Hepatocyte (in vitro differentiated cells): ENCODE results near the gene ODF4. TPM values are rescaled to one million over a fixed set of nuclear protein-coding genes. Genes with fewer than 3 reads are reported as not detected.

Experiments
- DNase-seq: peaks from one replicate; pipeline ENCODE4 v3.0.0-alpha.2; 2016; ENCODE audit warnings: low spot score
- H2AFZ ChIP-seq: fragments of 200-600 bp; sonication (generic); 2 replicates; pipeline ENCODE4 v1.6.0; 2016; ENCODE audit warnings: antibody characterized with exemption, mild to moderate bottlenecking
- H3K27ac ChIP-seq: fragments of 200-600 bp; sonication (generic); 2 replicates; pipeline ENCODE4 v1.5.1; 2016; ENCODE audit warnings: mild to moderate bottlenecking
- H3K27me3 ChIP-seq: fragments of 200-600 bp; sonication (generic); 2 replicates; pipeline ENCODE4 v1.6.1; 2016
- H3K36me3 ChIP-seq: fragments of 200-600 bp; sonication (generic); replicated peaks from 2 replicates; pipeline ENCODE4 v1.5.1; 2016; ENCODE audit warnings: low read depth; ENCODE audit not compliant: insufficient read depth
- H3K4me1 ChIP-seq: fragments of 200-600 bp; sonication (generic); 2 replicates; pipeline ENCODE4 v1.5.1; 2016; ENCODE audit warnings: mild to moderate bottlenecking, moderate library complexity; ENCODE audit not compliant: insufficient read depth
- H3K4me2 ChIP-seq: fragments of 200-600 bp; sonication (generic); 2 replicates; pipeline ENCODE4 v1.6.0; 2016
- H3K4me3 ChIP-seq: fragments of 200-600 bp; sonication (generic); 2 replicates; pipeline ENCODE4 v1.5.1; 2016; ENCODE audit warnings: mild to moderate bottlenecking
- H3K79me2 ChIP-seq: fragments of 200-600 bp; sonication (generic); 2 replicates; pipeline ENCODE4 v1.6.0; 2017; ENCODE audit warnings: mild to moderate bottlenecking
- H3K9me2 ChIP-seq: fragments of 200-600 bp; sonication (generic); replicated peaks from 2 replicates; pipeline ENCODE4 v1.6.0; 2017; ENCODE audit warnings: mild to moderate bottlenecking; ENCODE audit not compliant: insufficient read depth
- H3K9me3 ChIP-seq: fragments of 200-600 bp; sonication (generic); 2 replicates; pipeline ENCODE4 v1.5.1; 2016; ENCODE audit warnings: low read depth, mild to moderate bottlenecking
- H4K20me1 ChIP-seq: fragments of 200-600 bp; sonication (generic); 2 replicates; pipeline ENCODE4 v1.6.0; 2016; ENCODE audit warnings: mild to moderate bottlenecking; ENCODE audit not compliant: insufficient read depth, poor library complexity, severe bottlenecking
- CTCF ChIP-seq: fragments of 200-600 bp; sonication (generic); IDR thresholded peaks from 2 replicates; pipeline ENCODE4 v1.5.1; 2016; ENCODE audit warnings: antibody characterized with exemption, mild to moderate bottlenecking; ENCODE audit not compliant: poor library complexity
- EZH2 ChIP-seq: fragments of 200-600 bp; sonication (generic); IDR thresholded peaks from 2 replicates; pipeline ENCODE4 v1.6.1; 2016; ENCODE audit warnings: antibody characterized with exemption, mild to moderate bottlenecking, borderline replicate concordance
- EZH2phosphoT487 ChIP-seq: fragments of 200-600 bp; sonication (generic); IDR thresholded peaks from one replicate; pipeline ENCODE4 v1.6.1; 2018; ENCODE audit warnings: antibody characterized with exemption, mild to moderate bottlenecking, low read depth, moderate library complexity; ENCODE audit not compliant: unreplicated experiment, severe bottlenecking
- WGBS: methylation state at CpG from one replicate; pipeline ENCODE4 v1.1.6; 2016; ENCODE audit warnings: low lambda C conversion rate; ENCODE audit errors: missing lambda C conversion rate; 5-methylcytosine and 5-hydroxymethylcytosine counted together
- polyA plus RNA-seq: library from polyadenylated mRNA; unstranded; fragments of >200 nt; fragmentation: Nextera tagmentation; extraction: Ambion mirVana; gene quantifications from 2 replicates; pipeline ENCODE4 v1.2.1, GENCODE V29; 2016
- total RNA-seq: library from RNA; depleted of rRNA; stranded (reverse); fragments of >200 nt; gene quantifications from 2 replicates; pipeline ENCODE4 v1.2.3, GENCODE V29; 2014

The ODF4 gene
- total and polyA plus RNA-seq, 2 experiments from 2014 or later, result not detected

- H3K4me2 ChIP-seq, result peak overlapping the region; percentile 72
Measured at GRCh38 chr17:8315764-8316217, 23.8 kb upstream of the ODF4 start.

DNA sequence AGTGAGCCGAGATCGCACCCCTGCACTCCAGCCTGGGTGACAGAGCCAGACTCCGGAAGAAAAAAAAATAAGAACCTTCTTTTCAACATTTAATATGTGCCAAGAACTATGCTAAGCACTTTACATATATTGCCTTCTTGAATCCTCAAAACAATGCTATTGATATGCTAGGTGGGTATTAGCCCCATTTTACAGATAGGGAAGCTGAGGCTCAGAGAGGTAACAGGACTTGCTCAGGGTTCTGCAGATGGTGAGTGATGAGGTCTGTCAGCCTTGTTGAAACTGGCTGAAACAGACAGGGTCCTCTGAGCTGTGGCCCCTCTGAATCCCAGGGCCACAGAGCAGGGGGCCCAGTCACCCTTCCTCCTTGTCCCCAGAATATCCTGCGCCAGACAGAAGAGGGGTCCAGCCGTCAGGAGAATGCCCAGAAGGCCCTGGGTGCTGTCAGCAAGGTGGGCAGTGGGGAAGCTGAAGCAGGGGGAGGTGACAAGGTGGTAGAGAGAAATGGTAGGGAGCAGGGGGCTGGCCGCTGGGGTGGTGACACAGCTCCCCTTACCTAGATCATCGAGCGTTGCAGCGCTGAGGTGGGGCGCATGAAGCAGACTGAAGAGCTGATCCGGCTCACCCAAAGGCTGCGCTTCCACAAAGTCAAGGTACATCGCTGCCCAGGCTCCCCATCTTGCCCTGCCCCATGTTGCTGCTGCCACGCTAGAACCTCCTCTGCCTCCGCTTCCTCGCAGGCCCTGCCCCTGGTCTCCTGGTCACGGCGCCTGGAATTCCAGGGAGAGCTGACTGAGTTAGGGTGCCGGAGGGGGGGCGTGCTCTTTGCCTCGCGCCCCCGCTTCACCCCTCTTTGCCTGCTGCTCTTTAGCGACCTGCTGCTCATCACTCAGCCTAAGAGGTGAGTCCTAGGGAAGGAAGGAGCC lies 21.4 kb upstream of the ODF4 start:
- Histone ChIP-seq H3K4me1 (peaks cover 12% of the 10 kb centered on the region), H3K79me2 (no peaks in the 10 kb centered on the region), H2AFZ (no peak overlapping the region), H3K9me3 (no peaks in the 10 kb centered on the region), H3K4me2 (no peak overlapping the region), H3K9me2 (no peaks in the 10 kb centered on the region), H4K20me1 (no peaks in the 10 kb centered on the region), H3K27ac (no peak overlapping the region), H3K27me3 (peaks cover 43% of the 10 kb centered on the region), H3K4me3 (no peak overlapping the region), H3K36me3 (no peaks in the 10 kb centered on the region)
- WGBS, result 87% methylated on average over 23 of the region's 24 CpGs
- no peak for DNase-seq
- TF ChIP-seq CTCF, result no peak
- TF ChIP-seq EZH2phosphoT487, result no peak
- TF ChIP-seq EZH2, result no peak

More at GRCh38 chr17:8315764-8316217, 23.8 kb upstream of the ODF4 start:
- Histone ChIP-seq H3K27me3 (peaks cover 48% of the 10 kb centered on the region), H3K4me3 (no peak overlapping the region), H3K9me3 (no peaks in the 10 kb centered on the region), H3K4me1 (peaks cover 12% of the 10 kb centered on the region), H3K36me3 (no peaks in the 10 kb centered on the region), H3K27ac (no peak overlapping the region), H3K9me2 (no peaks in the 10 kb centered on the region), H2AFZ (no peak overlapping the region), H3K79me2 (no peaks in the 10 kb centered on the region), H4K20me1 (no peaks in the 10 kb centered on the region)
- DNase-seq, result peak; percentile 9
- 14% methylated on average over 26 of the region's 26 CpGs for WGBS
- TF ChIP-seq CTCF (no peak), EZH2phosphoT487 (no peak), EZH2 (no peak)

GRCh38 chr17:8320262-8320661 lies 19.4 kb upstream of the ODF4 start:
- no peak overlapping the region for H3K27ac ChIP-seq
- H3K9me2 ChIP-seq, result no peaks in the 10 kb centered on the region
- peaks cover 4% of the 10 kb centered on the region for H3K4me1 ChIP-seq
- H3K4me2 ChIP-seq, result no peak overlapping the region
- H3K79me2 ChIP-seq, result no peaks in the 10 kb centered on the region
- WGBS, result 94% methylated on average over 4 of the region's 4 CpGs
- no peaks in the 10 kb centered on the region for H3K9me3 ChIP-seq
- no peak overlapping the region for H2AFZ ChIP-seq
- no peak for DNase-seq
- H3K27me3 ChIP-seq, result peaks cover 23% of the 10 kb centered on the region
- TF ChIP-seq EZH2 (no peak), EZH2phosphoT487 (no peak), CTCF (no peak)
- H3K4me3 ChIP-seq, result no peak overlapping the region
- H4K20me1 ChIP-seq, result no peaks in the 10 kb centered on the region
- no peaks in the 10 kb centered on the region for H3K36me3 ChIP-seq
